K562 (cell line): Measurements from ENCODE around the gene SH3BGRL3. TPM values are rescaled to one million over a fixed set of nuclear protein-coding genes. Genes with fewer than 3 reads are reported as not detected.

Source experiments
- SETDB1 ChIP-seq: IDR thresholded peaks from one replicate; pipeline ENCODE4 v1.6.1; 2012; ENCODE audit warnings: low read length, control low read depth, inconsistent platforms
- SPI1 ChIP-seq: IDR thresholded peaks from 2 replicates; pipeline ENCODE4 v1.6.1; 2011; ENCODE audit warnings: low read depth, low read length, control low read depth, borderline replicate concordance
- polyA plus RNA-seq, 8 experiments: library from polyadenylated mRNA; depleted of rRNA in 4 of 8; stranded (reverse) in 5 of 8; unstranded in 3 of 8; fragments of >200 nt; fragmentation: Nextera tagmentation in 2 of 8; fragmentation: Illumina TruSeq in 1 of 8; extraction: Ambion mirVana in 2 of 8; extraction: Trizol in 1 of 8; gene quantifications; 2 replicates each; pipeline versions ENCODE4 v1.2.1 to v1.2.3, GENCODE V29; 2011 to 2014; ENCODE audit warnings: inconsistent platforms in 1 of 8, missing spikeins in 1 of 8
- total RNA-seq, 7 experiments: library from RNA; depleted of rRNA in 6 of 7; stranded (reverse); fragments of >200 nt in 6 of 7; fragmentation: Illumina TruSeq in 2 of 7; extraction: Trizol in 2 of 7; gene quantifications; 2 replicates each; pipeline versions ENCODE4 v1.2.1 to v1.2.3, GENCODE V29; 2011 to 2021; ENCODE audit warnings: low replicate concordance in 1 of 7
- TF ChIP-seq, protein P1 (sequence below): fragments of 450-650 bp; IDR thresholded peaks from 2 replicates; pipeline ENCODE4 v1.6.1; 2016; ENCODE audit warnings: mild to moderate bottlenecking, moderate library complexity

The SH3BGRL3 gene
- total and polyA plus RNA-seq, 9 of the 15 experiments (the other 6 are each of a cell fraction or from before 2014, with no cell fraction given) = 30.3 to 140 (median 54.2) TPM

DNA sequence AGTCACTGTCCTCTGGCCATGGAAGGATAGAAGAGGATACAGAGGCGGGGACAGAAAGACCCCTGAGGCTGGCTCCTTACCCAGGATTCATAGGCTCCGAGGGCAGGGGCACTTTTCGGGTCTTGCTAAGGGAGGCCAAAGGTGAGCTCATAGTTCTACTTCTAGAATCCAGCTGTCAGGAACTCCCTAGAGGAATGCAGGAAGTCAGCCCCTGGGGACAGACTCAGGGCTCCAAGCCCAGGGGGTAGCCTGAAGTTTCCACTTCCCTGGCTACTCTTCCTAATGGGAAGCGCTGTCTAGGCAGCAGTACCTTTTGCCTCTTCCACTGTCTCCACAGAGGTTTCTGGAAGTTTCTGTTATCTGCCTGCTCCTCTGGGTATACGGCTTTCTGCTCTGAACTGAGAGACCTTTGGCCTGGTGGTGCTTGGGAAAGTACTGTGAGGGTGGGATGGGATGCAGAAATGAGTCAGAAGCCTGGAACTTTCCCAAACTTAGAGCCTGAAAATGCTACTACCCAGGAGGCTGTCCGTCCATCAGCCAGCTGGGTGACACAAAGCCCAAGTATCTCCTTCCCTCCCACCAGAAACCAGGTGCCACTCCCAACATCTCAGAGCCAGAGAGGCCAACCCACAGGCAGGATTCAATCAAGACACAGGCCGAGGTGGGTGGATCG lies 23.0 kb downstream of the SH3BGRL3 start (continued):
- TF ChIP-seq, protein P1, sequence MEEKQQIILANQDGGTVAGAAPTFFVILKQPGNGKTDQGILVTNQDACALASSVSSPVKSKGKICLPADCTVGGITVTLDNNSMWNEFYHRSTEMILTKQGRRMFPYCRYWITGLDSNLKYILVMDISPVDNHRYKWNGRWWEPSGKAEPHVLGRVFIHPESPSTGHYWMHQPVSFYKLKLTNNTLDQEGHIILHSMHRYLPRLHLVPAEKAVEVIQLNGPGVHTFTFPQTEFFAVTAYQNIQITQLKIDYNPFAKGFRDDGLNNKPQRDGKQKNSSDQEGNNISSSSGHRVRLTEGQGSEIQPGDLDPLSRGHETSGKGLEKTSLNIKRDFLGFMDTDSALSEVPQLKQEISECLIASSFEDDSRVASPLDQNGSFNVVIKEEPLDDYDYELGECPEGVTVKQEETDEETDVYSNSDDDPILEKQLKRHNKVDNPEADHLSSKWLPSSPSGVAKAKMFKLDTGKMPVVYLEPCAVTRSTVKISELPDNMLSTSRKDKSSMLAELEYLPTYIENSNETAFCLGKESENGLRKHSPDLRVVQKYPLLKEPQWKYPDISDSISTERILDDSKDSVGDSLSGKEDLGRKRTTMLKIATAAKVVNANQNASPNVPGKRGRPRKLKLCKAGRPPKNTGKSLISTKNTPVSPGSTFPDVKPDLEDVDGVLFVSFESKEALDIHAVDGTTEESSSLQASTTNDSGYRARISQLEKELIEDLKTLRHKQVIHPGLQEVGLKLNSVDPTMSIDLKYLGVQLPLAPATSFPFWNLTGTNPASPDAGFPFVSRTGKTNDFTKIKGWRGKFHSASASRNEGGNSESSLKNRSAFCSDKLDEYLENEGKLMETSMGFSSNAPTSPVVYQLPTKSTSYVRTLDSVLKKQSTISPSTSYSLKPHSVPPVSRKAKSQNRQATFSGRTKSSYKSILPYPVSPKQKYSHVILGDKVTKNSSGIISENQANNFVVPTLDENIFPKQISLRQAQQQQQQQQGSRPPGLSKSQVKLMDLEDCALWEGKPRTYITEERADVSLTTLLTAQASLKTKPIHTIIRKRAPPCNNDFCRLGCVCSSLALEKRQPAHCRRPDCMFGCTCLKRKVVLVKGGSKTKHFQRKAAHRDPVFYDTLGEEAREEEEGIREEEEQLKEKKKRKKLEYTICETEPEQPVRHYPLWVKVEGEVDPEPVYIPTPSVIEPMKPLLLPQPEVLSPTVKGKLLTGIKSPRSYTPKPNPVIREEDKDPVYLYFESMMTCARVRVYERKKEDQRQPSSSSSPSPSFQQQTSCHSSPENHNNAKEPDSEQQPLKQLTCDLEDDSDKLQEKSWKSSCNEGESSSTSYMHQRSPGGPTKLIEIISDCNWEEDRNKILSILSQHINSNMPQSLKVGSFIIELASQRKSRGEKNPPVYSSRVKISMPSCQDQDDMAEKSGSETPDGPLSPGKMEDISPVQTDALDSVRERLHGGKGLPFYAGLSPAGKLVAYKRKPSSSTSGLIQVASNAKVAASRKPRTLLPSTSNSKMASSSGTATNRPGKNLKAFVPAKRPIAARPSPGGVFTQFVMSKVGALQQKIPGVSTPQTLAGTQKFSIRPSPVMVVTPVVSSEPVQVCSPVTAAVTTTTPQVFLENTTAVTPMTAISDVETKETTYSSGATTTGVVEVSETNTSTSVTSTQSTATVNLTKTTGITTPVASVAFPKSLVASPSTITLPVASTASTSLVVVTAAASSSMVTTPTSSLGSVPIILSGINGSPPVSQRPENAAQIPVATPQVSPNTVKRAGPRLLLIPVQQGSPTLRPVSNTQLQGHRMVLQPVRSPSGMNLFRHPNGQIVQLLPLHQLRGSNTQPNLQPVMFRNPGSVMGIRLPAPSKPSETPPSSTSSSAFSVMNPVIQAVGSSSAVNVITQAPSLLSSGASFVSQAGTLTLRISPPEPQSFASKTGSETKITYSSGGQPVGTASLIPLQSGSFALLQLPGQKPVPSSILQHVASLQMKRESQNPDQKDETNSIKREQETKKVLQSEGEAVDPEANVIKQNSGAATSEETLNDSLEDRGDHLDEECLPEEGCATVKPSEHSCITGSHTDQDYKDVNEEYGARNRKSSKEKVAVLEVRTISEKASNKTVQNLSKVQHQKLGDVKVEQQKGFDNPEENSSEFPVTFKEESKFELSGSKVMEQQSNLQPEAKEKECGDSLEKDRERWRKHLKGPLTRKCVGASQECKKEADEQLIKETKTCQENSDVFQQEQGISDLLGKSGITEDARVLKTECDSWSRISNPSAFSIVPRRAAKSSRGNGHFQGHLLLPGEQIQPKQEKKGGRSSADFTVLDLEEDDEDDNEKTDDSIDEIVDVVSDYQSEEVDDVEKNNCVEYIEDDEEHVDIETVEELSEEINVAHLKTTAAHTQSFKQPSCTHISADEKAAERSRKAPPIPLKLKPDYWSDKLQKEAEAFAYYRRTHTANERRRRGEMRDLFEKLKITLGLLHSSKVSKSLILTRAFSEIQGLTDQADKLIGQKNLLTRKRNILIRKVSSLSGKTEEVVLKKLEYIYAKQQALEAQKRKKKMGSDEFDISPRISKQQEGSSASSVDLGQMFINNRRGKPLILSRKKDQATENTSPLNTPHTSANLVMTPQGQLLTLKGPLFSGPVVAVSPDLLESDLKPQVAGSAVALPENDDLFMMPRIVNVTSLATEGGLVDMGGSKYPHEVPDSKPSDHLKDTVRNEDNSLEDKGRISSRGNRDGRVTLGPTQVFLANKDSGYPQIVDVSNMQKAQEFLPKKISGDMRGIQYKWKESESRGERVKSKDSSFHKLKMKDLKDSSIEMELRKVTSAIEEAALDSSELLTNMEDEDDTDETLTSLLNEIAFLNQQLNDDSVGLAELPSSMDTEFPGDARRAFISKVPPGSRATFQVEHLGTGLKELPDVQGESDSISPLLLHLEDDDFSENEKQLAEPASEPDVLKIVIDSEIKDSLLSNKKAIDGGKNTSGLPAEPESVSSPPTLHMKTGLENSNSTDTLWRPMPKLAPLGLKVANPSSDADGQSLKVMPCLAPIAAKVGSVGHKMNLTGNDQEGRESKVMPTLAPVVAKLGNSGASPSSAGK = no peak
- TF ChIP-seq SPI1 (no peak), SETDB1 (no peak)
- TF ChIP-seq, all 486 proteins: peak for 0
